B cell (primary cell): ENCODE measurements around the gene RDH14. TPM values are rescaled to one million over a fixed set of nuclear protein-coding genes. Genes with fewer than 3 reads are reported as not detected.

Experiments used
- ATAC-seq: fragments of 200-7000 bp; cut with Tn5 transposase; one replicate; pipeline ENCODE4 v1.10.0; 2021; ENCODE audit warnings: low read depth, mild to moderate bottlenecking, moderate number of reproducible peaks, moderate library complexity
- CTCF ChIA-PET: fragments of 350-600 bp; sonication (Branson Sonifier 250); formaldehyde crosslinking; loops from one replicate; lab custom pipeline; 2021; ENCODE audit warnings: antibody characterized with exemption, inconsistent platforms; lab: Charles Lee
- POLR2A ChIA-PET: fragments of 350-600 bp; sonication (Branson Sonifier 250); formaldehyde crosslinking; loops from one replicate; lab custom pipeline; 2021; ENCODE audit warnings: antibody characterized with exemption; lab: Charles Lee
- DNase-seq: peaks from one replicate; pipeline ENCODE4 v3.0.0; 2013
- H2AFZ ChIP-seq: 2 replicates; pipeline ENCODE4 v1.6.1; 2012; ENCODE audit warnings: mild to moderate bottlenecking, low read depth, low read length; ENCODE audit not compliant: insufficient read depth, poor library complexity, severe bottlenecking
- H3K27ac ChIP-seq, 2 donors: 1 replicate in 1 of 2; 2 replicates in 1 of 2; pipeline ENCODE4 v1.5.1; 2012 to 2013; ENCODE audit warnings: low read length in 2 of 2, mild to moderate bottlenecking in 2 of 2, moderate library complexity in 1 of 2
- H3K27me3 ChIP-seq, 4 experiments: fragments of 200-600 bp in 1 of 4; sonication (generic) in 1 of 4; replicated peaks in 1 of 4; 1 replicate in 2 of 4; 2 replicates in 2 of 4; pipeline versions ENCODE4 v1.6.1 to v1.7.0; 2013 to 2016; ENCODE audit warnings: low read length in 3 of 4, mild to moderate bottlenecking in 2 of 4, mixed read lengths in 1 of 4, moderate library complexity in 1 of 4; ENCODE audit not compliant: insufficient read depth in 4 of 4, control insufficient read depth in 3 of 4; ENCODE audit errors: control extremely low read depth in 1 of 4
- H3K36me3 ChIP-seq, 2 experiments: replicated peaks in 1 of 2; 1 replicate in 1 of 2; 2 replicates in 1 of 2; pipeline versions ENCODE4 v1.6.1 to v1.7.1; 2013; ENCODE audit warnings: low read length in 1 of 2; ENCODE audit not compliant: insufficient read depth in 2 of 2, control insufficient read depth in 1 of 2; ENCODE audit errors: control extremely low read depth in 1 of 2, extremely low read depth in 1 of 2
- H3K4me1 ChIP-seq, 2 donors: fragments of 200-600 bp in 1 of 2; sonication (generic) in 1 of 2; 1 replicate in 1 of 2; 2 replicates in 1 of 2; pipeline versions ENCODE4 v1.5.1 to v1.6.1; 2013 to 2017; ENCODE audit warnings: low read length in 2 of 2; ENCODE audit not compliant: control insufficient read depth in 2 of 2, insufficient read depth in 2 of 2
- H3K4me2 ChIP-seq: replicated peaks from 2 replicates; pipeline ENCODE3; 2012; ENCODE audit warnings: mild to moderate bottlenecking, low read depth, low read length; ENCODE audit not compliant: poor library complexity, severe bottlenecking
- H3K4me3 ChIP-seq, 5 experiments: fragments of 200-600 bp in 1 of 5; sonication (generic) in 1 of 5; 1 replicate in 3 of 5; 2 replicates in 2 of 5; pipeline versions ENCODE4 v1.5.1 to v1.7.0; 2011 to 2016; ENCODE audit warnings: low read length in 4 of 5, mild to moderate bottlenecking in 4 of 5, low read depth in 2 of 5, control low read depth in 1 of 5, moderate library complexity in 1 of 5; ENCODE audit not compliant: insufficient read depth in 1 of 5; ENCODE audit errors: control extremely low read depth in 1 of 5, extremely low read depth in 1 of 5
- H3K79me2 ChIP-seq: fragments of 200-600 bp; sonication (generic); one replicate; pipeline ENCODE4 v1.6.0; 2016; ENCODE audit warnings: low read length; ENCODE audit not compliant: control insufficient read depth, insufficient read depth
- H3K9ac ChIP-seq: fragments of 200-600 bp; sonication (generic); 2 replicates; pipeline ENCODE4 v1.6.1; 2017; ENCODE audit warnings: mild to moderate bottlenecking, low read length, moderate library complexity
- H3K9me3 ChIP-seq, 3 donors: one replicate each; pipeline versions ENCODE4 v1.6.1 to v1.7.1; 2013; ENCODE audit warnings: low read length in 2 of 3; ENCODE audit not compliant: control insufficient read depth in 2 of 3, insufficient read depth in 1 of 3; ENCODE audit errors: control extremely low read depth in 1 of 3
- H4K20me1 ChIP-seq: 2 replicates; pipeline ENCODE4 v1.6.0; 2012; ENCODE audit warnings: mild to moderate bottlenecking, low read length; ENCODE audit not compliant: insufficient read depth, control insufficient read depth, poor library complexity, severe bottlenecking
- H3K27ac Mint-ChIP-seq: one replicate; pipeline ENCODE4 v1.8.0; 2021; ENCODE audit warnings: mixed read lengths
- H3K27me3 Mint-ChIP-seq: one replicate; pipeline ENCODE4 v1.8.0; 2021; ENCODE audit warnings: mixed read lengths
- H3K4me1 Mint-ChIP-seq: one replicate; pipeline ENCODE4 v1.8.0; 2021; ENCODE audit warnings: mixed read lengths
- H3K4me3 Mint-ChIP-seq: one replicate; pipeline ENCODE4 v1.8.0; 2021; ENCODE audit warnings: mixed read lengths
- H3K9me3 Mint-ChIP-seq: one replicate; pipeline ENCODE4 v1.8.0; 2022; ENCODE audit warnings: mixed read lengths; ENCODE audit not compliant: insufficient read depth
- EZH2 ChIP-seq: IDR thresholded peaks from 2 replicates; pipeline ENCODE4 v1.6.1; 2012; ENCODE audit warnings: borderline replicate concordance, low read depth, mild to moderate bottlenecking, moderate library complexity, low read length; ENCODE audit not compliant: insufficient read depth, poor library complexity, severe bottlenecking
- WGBS: methylation state at CpG from one replicate; pipeline ENCODE4 v1.1.5; 2013; ENCODE audit warnings: missing lambda C conversion rate; ENCODE audit not compliant: insufficient coverage; 5-methylcytosine and 5-hydroxymethylcytosine counted together
- intact Hi-C: fragments of 100-400 bp; cut with micrococcal nuclease; formaldehyde crosslinking; loops from one replicate; pipeline ENCODE4 v1.10.0; 2022
- polyA plus RNA-seq: library from polyadenylated mRNA; depleted of rRNA; stranded (reverse); fragments of >200 nt; gene quantifications from 2 replicates; pipeline ENCODE4 v1.2.3, GENCODE V29; 2012
- total RNA-seq, 2 donors: library from RNA; stranded (reverse); fragments of 120-200 nt in 1 of 2; gene quantifications; 1 replicate in 1 of 2; 2 replicates in 1 of 2; pipeline versions ENCODE4 v1.2.3 to v1.2.4, GENCODE V29; 2013 to 2022
- TF ChIP-seq, protein P1 (sequence below): fragments of 200-600 bp; IDR thresholded peaks from one replicate; pipeline ENCODE4 v1.8.0; 2022; ENCODE audit warnings: antibody characterized with exemption, mild to moderate bottlenecking

The RDH14 gene
- total and polyA plus RNA-seq, 2 donors (not counting 1 experiment from before 2014, with no cell fraction given) = 9.6 to 18.5 TPM

DNA sequence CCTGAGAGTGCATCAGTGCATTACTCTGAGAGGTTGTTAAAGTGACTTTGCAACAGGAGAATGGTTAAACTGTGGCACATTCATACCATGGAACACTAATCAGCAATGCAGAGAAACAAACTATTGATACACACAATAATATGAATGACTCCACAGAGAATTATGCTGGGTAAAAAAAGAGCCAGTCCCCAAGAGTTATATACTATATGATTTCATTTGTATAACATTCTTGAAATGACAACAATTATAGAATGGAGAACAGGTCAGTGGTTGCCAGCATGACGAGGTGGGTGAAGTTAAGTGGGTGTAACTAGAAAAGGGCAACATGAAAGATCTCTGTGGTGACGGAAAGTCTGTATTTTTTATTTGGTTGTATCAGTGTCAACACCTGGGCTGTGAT, 31.9 kb upstream of the RDH14 start:
- DNase-seq = no peak
- H3K79me2 ChIP-seq = no peaks in the 10 kb centered on the region
- WGBS = 100% methylated on average over 1 of the region's 2 CpGs

DNA sequence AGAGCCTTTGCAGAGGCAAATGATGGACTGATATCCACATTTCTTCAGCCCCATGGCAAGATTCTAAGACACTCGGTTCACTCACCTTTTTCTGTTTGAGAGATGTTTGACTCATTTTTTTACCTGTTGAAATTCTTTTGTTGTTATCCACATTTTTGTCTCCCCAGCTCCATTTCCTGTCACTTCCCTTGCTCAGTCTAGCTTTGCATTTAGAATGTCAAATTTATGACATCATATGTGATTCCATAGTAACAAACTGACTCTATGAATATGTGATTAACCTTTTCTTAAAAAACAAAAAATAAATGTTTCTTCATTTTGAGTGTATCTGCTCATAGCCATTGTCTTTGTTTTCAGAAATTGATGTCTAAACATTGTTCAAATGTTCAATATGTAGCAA, 28.9 kb upstream of the RDH14 start, which contains the start of gene NT5C1B:
NT5C1B (minus strand) TSS at position 216 of the 400 bp plus-strand sequence; CDS start at position 115, 101 bp downstream.
- peaks cover 0 to 6% (median 0%) of the 10 kb centered on the region in 3 donors for H3K9me3 ChIP-seq
- H2AFZ ChIP-seq = no peak within 1 kb of the TSS
- H3K79me2 ChIP-seq = no peaks in the 10 kb centered on the region
- no peak for DNase-seq
- H3K4me3 ChIP-seq = no peak within 1 kb of the TSS
- H3K9ac ChIP-seq = no peak within 1 kb of the TSS
- H3K27me3 Mint-ChIP-seq = no peaks in the 10 kb centered on the region
- no CpG with 5 or more reads among the region's 1 CpG for WGBS
- intact Hi-C loops = no loop called here
- no peaks in the 10 kb centered on the region for H3K9me3 Mint-ChIP-seq
- H3K4me3 Mint-ChIP-seq = no peak within 1 kb of the TSS
- no peak within 1 kb of the TSS for H3K27ac ChIP-seq
- no peak within 1 kb of the TSS for H3K27ac Mint-ChIP-seq
- no peaks in the 10 kb centered on the region for H3K27me3 ChIP-seq
- no peak for ATAC-seq
- no peak within 1 kb of the TSS for H3K4me2 ChIP-seq
- no peaks in the 10 kb centered on the region for H3K4me1 Mint-ChIP-seq
- no peaks in the 10 kb centered on the region for H4K20me1 ChIP-seq
- no peak for TF ChIP-seq EZH2
- TF ChIP-seq, protein P1, sequence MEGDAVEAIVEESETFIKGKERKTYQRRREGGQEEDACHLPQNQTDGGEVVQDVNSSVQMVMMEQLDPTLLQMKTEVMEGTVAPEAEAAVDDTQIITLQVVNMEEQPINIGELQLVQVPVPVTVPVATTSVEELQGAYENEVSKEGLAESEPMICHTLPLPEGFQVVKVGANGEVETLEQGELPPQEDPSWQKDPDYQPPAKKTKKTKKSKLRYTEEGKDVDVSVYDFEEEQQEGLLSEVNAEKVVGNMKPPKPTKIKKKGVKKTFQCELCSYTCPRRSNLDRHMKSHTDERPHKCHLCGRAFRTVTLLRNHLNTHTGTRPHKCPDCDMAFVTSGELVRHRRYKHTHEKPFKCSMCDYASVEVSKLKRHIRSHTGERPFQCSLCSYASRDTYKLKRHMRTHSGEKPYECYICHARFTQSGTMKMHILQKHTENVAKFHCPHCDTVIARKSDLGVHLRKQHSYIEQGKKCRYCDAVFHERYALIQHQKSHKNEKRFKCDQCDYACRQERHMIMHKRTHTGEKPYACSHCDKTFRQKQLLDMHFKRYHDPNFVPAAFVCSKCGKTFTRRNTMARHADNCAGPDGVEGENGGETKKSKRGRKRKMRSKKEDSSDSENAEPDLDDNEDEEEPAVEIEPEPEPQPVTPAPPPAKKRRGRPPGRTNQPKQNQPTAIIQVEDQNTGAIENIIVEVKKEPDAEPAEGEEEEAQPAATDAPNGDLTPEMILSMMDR = no peak
- ChIA-PET CTCF (no interaction called here), POLR2A (no interaction called here)
- H3K36me3 ChIP-seq = no peaks in the 10 kb centered on the region
- H3K4me1 ChIP-seq = no peaks in the 10 kb centered on the region

More for the DNA sequence above, 31.9 kb upstream of the RDH14 start:
- TF ChIP-seq, protein P1 = no peak
- TF ChIP-seq EZH2 = no peak
- intact Hi-C loops = no loop called here
- Mint-ChIP-seq H3K27me3 (no peaks in the 10 kb centered on the region), H3K4me3 (no peak overlapping the region), H3K4me1 (no peaks in the 10 kb centered on the region), H3K9me3 (peaks cover 4% of the 10 kb centered on the region), H3K27ac (no peak overlapping the region)
- Histone ChIP-seq H3K27me3 (no peaks in the 10 kb centered on the region), H3K27ac (no peak overlapping the region), H3K36me3 (no peaks in the 10 kb centered on the region), H3K4me1 (no peaks in the 10 kb centered on the region), H4K20me1 (no peaks in the 10 kb centered on the region), H3K9ac (no peak overlapping the region), H3K4me3 (no peak overlapping the region), H3K9me3 (peaks cover 0 to 4% (median 2%) of the 10 kb centered on the region in 3 donors), H2AFZ (no peak overlapping the region), H3K4me2 (no peak overlapping the region)
- POLR2A ChIA-PET = no interaction called here
- no peak for ATAC-seq
- CTCF ChIA-PET = no interaction called here
